B cell (primary cell): ENCODE results near the gene RIMKLB. TPM values are rescaled to one million over a fixed set of nuclear protein-coding genes. Genes with fewer than 3 reads are reported as not detected.

Experiments used
- ATAC-seq: fragments of 200-7000 bp; cut with Tn5 transposase; one replicate; pipeline ENCODE4 v1.10.0; 2021; ENCODE audit warnings: low read depth, mild to moderate bottlenecking, moderate number of reproducible peaks, moderate library complexity
- CTCF ChIA-PET: fragments of 350-600 bp; sonication (Branson Sonifier 250); formaldehyde crosslinking; loops from one replicate; lab custom pipeline; 2021; ENCODE audit warnings: antibody characterized with exemption, inconsistent platforms; lab: Charles Lee
- POLR2A ChIA-PET: fragments of 350-600 bp; sonication (Branson Sonifier 250); formaldehyde crosslinking; loops from one replicate; lab custom pipeline; 2021; ENCODE audit warnings: antibody characterized with exemption; lab: Charles Lee
- DNase-seq: peaks from one replicate; pipeline ENCODE4 v3.0.0; 2013
- H2AFZ ChIP-seq: 2 replicates; pipeline ENCODE4 v1.6.1; 2012; ENCODE audit warnings: mild to moderate bottlenecking, low read depth, low read length; ENCODE audit not compliant: insufficient read depth, poor library complexity, severe bottlenecking
- H3K27ac ChIP-seq, 2 donors: 1 replicate in 1 of 2; 2 replicates in 1 of 2; pipeline ENCODE4 v1.5.1; 2012 to 2013; ENCODE audit warnings: low read length in 2 of 2, mild to moderate bottlenecking in 2 of 2, moderate library complexity in 1 of 2
- H3K27me3 ChIP-seq, 4 experiments: fragments of 200-600 bp in 1 of 4; sonication (generic) in 1 of 4; replicated peaks in 1 of 4; 1 replicate in 2 of 4; 2 replicates in 2 of 4; pipeline versions ENCODE4 v1.6.1 to v1.7.0; 2013 to 2016; ENCODE audit warnings: low read length in 3 of 4, mild to moderate bottlenecking in 2 of 4, mixed read lengths in 1 of 4, moderate library complexity in 1 of 4; ENCODE audit not compliant: insufficient read depth in 4 of 4, control insufficient read depth in 3 of 4; ENCODE audit errors: control extremely low read depth in 1 of 4
- H3K36me3 ChIP-seq, 2 experiments: replicated peaks in 1 of 2; 1 replicate in 1 of 2; 2 replicates in 1 of 2; pipeline versions ENCODE4 v1.6.1 to v1.7.1; 2013; ENCODE audit warnings: low read length in 1 of 2; ENCODE audit not compliant: insufficient read depth in 2 of 2, control insufficient read depth in 1 of 2; ENCODE audit errors: control extremely low read depth in 1 of 2, extremely low read depth in 1 of 2
- H3K4me1 ChIP-seq, 2 donors: fragments of 200-600 bp in 1 of 2; sonication (generic) in 1 of 2; 1 replicate in 1 of 2; 2 replicates in 1 of 2; pipeline versions ENCODE4 v1.5.1 to v1.6.1; 2013 to 2017; ENCODE audit warnings: low read length in 2 of 2; ENCODE audit not compliant: control insufficient read depth in 2 of 2, insufficient read depth in 2 of 2
- H3K4me2 ChIP-seq: replicated peaks from 2 replicates; pipeline ENCODE3; 2012; ENCODE audit warnings: mild to moderate bottlenecking, low read depth, low read length; ENCODE audit not compliant: poor library complexity, severe bottlenecking
- H3K4me3 ChIP-seq, 5 experiments: fragments of 200-600 bp in 1 of 5; sonication (generic) in 1 of 5; 1 replicate in 3 of 5; 2 replicates in 2 of 5; pipeline versions ENCODE4 v1.5.1 to v1.7.0; 2011 to 2016; ENCODE audit warnings: low read length in 4 of 5, mild to moderate bottlenecking in 4 of 5, low read depth in 2 of 5, control low read depth in 1 of 5, moderate library complexity in 1 of 5; ENCODE audit not compliant: insufficient read depth in 1 of 5; ENCODE audit errors: control extremely low read depth in 1 of 5, extremely low read depth in 1 of 5
- H3K79me2 ChIP-seq: fragments of 200-600 bp; sonication (generic); one replicate; pipeline ENCODE4 v1.6.0; 2016; ENCODE audit warnings: low read length; ENCODE audit not compliant: control insufficient read depth, insufficient read depth
- H3K9ac ChIP-seq: fragments of 200-600 bp; sonication (generic); 2 replicates; pipeline ENCODE4 v1.6.1; 2017; ENCODE audit warnings: mild to moderate bottlenecking, low read length, moderate library complexity
- H3K9me3 ChIP-seq, 3 donors: one replicate each; pipeline versions ENCODE4 v1.6.1 to v1.7.1; 2013; ENCODE audit warnings: low read length in 2 of 3; ENCODE audit not compliant: control insufficient read depth in 2 of 3, insufficient read depth in 1 of 3; ENCODE audit errors: control extremely low read depth in 1 of 3
- H4K20me1 ChIP-seq: 2 replicates; pipeline ENCODE4 v1.6.0; 2012; ENCODE audit warnings: mild to moderate bottlenecking, low read length; ENCODE audit not compliant: insufficient read depth, control insufficient read depth, poor library complexity, severe bottlenecking
- H3K27ac Mint-ChIP-seq: one replicate; pipeline ENCODE4 v1.8.0; 2021; ENCODE audit warnings: mixed read lengths
- H3K27me3 Mint-ChIP-seq: one replicate; pipeline ENCODE4 v1.8.0; 2021; ENCODE audit warnings: mixed read lengths
- H3K4me1 Mint-ChIP-seq: one replicate; pipeline ENCODE4 v1.8.0; 2021; ENCODE audit warnings: mixed read lengths
- H3K4me3 Mint-ChIP-seq: one replicate; pipeline ENCODE4 v1.8.0; 2021; ENCODE audit warnings: mixed read lengths
- H3K9me3 Mint-ChIP-seq: one replicate; pipeline ENCODE4 v1.8.0; 2022; ENCODE audit warnings: mixed read lengths; ENCODE audit not compliant: insufficient read depth
- CTCF ChIP-seq: fragments of 200-600 bp; IDR thresholded peaks from one replicate; pipeline ENCODE4 v1.8.0; 2022; ENCODE audit warnings: antibody characterized with exemption, mild to moderate bottlenecking
- EZH2 ChIP-seq: IDR thresholded peaks from 2 replicates; pipeline ENCODE4 v1.6.1; 2012; ENCODE audit warnings: borderline replicate concordance, low read depth, mild to moderate bottlenecking, moderate library complexity, low read length; ENCODE audit not compliant: insufficient read depth, poor library complexity, severe bottlenecking
- WGBS: methylation state at CpG from one replicate; pipeline ENCODE4 v1.1.5; 2013; ENCODE audit warnings: missing lambda C conversion rate; ENCODE audit not compliant: insufficient coverage; 5-methylcytosine and 5-hydroxymethylcytosine counted together
- intact Hi-C: fragments of 100-400 bp; cut with micrococcal nuclease; formaldehyde crosslinking; loops from one replicate; pipeline ENCODE4 v1.10.0; 2022
- polyA plus RNA-seq: library from polyadenylated mRNA; depleted of rRNA; stranded (reverse); fragments of >200 nt; gene quantifications from 2 replicates; pipeline ENCODE4 v1.2.3, GENCODE V29; 2012
- total RNA-seq, 2 donors: library from RNA; stranded (reverse); fragments of 120-200 nt in 1 of 2; gene quantifications; 1 replicate in 1 of 2; 2 replicates in 1 of 2; pipeline versions ENCODE4 v1.2.3 to v1.2.4, GENCODE V29; 2013 to 2022

RIMKLB gene
- total and polyA plus RNA-seq, 2 donors (not counting 1 experiment from before 2014, with no cell fraction given): 27.8 to 54.2 TPM

- Histone ChIP-seq H3K4me3 (no peak overlapping the region), H3K27ac (no peak overlapping the region), H3K36me3 (peaks cover 2 to 4% of the 10 kb centered on the region in 2 experiments), H3K4me1 (no peaks in the 10 kb centered on the region), H3K9me3 (no peaks in the 10 kb centered on the region), H3K4me2 (no peak overlapping the region), H2AFZ (no peak overlapping the region), H3K27me3 (no peaks in the 10 kb centered on the region), H4K20me1 (no peaks in the 10 kb centered on the region), H3K79me2 (peaks cover 12% of the 10 kb centered on the region), H3K9ac (no peak overlapping the region)
- no peaks in the 10 kb centered on the region for H3K27me3 Mint-ChIP-seq
- ATAC-seq (no peak), DNase-seq (no peak)
- intact Hi-C loops: no loop called here
- H3K27ac Mint-ChIP-seq: no peak overlapping the region
- 90% methylated on average over 3 of the region's 3 CpGs for WGBS
- no peak for TF ChIP-seq CTCF
- no peak for TF ChIP-seq EZH2
- ChIA-PET POLR2A (no interaction called here), CTCF (interaction anchor here (1.1 to 1.5 kb wide), 2 partner anchors 178 to 327 kb away, joined by 3 to 4 read pairs; no protein-coding TSS in a partner anchor)
- no peak overlapping the region for H3K4me3 Mint-ChIP-seq
- H3K4me1 Mint-ChIP-seq: peaks cover 15% of the 10 kb centered on the region
- no peaks in the 10 kb centered on the region for H3K9me3 Mint-ChIP-seq
Observed at GRCh38 chr12:8722286-8722800, 24.6 kb downstream of the RIMKLB start.

- Histone ChIP-seq H3K9me3 (no peaks in the 10 kb centered on the region), H3K4me1 (peaks cover 8 to 9% of the 10 kb centered on the region in 2 donors), H3K79me2 (peaks cover 16% of the 10 kb centered on the region), H3K4me3 (no peak overlapping the region), H3K27ac (no peak overlapping the region), H3K27me3 (no peaks in the 10 kb centered on the region), H3K36me3 (peaks cover 0 to 1% of the 10 kb centered on the region in 2 experiments), H2AFZ (no peak overlapping the region), H3K4me2 (no peak overlapping the region), H3K9ac (no peak overlapping the region), H4K20me1 (no peaks in the 10 kb centered on the region)
- ChIA-PET CTCF (no interaction called here), POLR2A (no interaction called here)
- no peak for DNase-seq
- no peak for TF ChIP-seq CTCF
- ATAC-seq: no peak
- no peak overlapping the region for H3K4me3 Mint-ChIP-seq
- 100% methylated on average over 1 of the region's 3 CpGs for WGBS
- no peak overlapping the region for H3K27ac Mint-ChIP-seq
- no peaks in the 10 kb centered on the region for H3K27me3 Mint-ChIP-seq
- peaks cover 14% of the 10 kb centered on the region for H3K4me1 Mint-ChIP-seq
- no peaks in the 10 kb centered on the region for H3K9me3 Mint-ChIP-seq
- intact Hi-C loops: no loop called here
Observed at GRCh38 chr12:8734873-8735381, 37.1 kb downstream of the RIMKLB start.
